ENCODE measurements around the gene ROR2. TPM values are rescaled to one million over a fixed set of nuclear protein-coding genes. Genes with fewer than 3 reads are reported as not detected.

Gene ROR2
- total RNA-seq, 1 donor from 2014 or later: 0.74 TPM

- Histone ChIP-seq H3K4me3 (no peak overlapping the region), H3K27me3 (ENCODE audit: low read depth) (peaks cover 16% of the 10 kb centered on the region), H3K9me3 (replicated peaks) (peaks cover 23% of the 10 kb centered on the region), H3K36me3 (no peaks in the 10 kb centered on the region), H3K4me1 (no peaks in the 10 kb centered on the region), H3K27ac (replicated peaks) (no peak overlapping the region)
- intact Hi-C loops (cut with micrococcal nuclease): no loop called here
- TF ChIP-seq CTCF (IDR thresholded peaks at IDR 0.05; ENCODE audit: borderline replicate concordance): no peak
- no peak for DNase-seq
Measured at GRCh38 chr9:91760906-91761305, 189.1 kb downstream of the ROR2 start.

- DNase-seq: no peak
- TF ChIP-seq CTCF (IDR thresholded peaks at IDR 0.05; ENCODE audit: borderline replicate concordance): peak; percentile 36
- intact Hi-C loops (cut with micrococcal nuclease): no loop called here
Measured at GRCh38 chr9:91758491-91758981, 191.5 kb downstream of the ROR2 start.

GRCh38 chr9:91757782-91758181, 192.2 kb downstream of the ROR2 start:
- H3K9me3 ChIP-seq (replicated peaks): peaks cover 10% of the 10 kb centered on the region
- H3K36me3 ChIP-seq: no peaks in the 10 kb centered on the region
- no peak for TF ChIP-seq CTCF (IDR thresholded peaks at IDR 0.05; ENCODE audit: borderline replicate concordance)
- H3K4me3 ChIP-seq: no peak overlapping the region
- H3K27ac ChIP-seq (replicated peaks): no peak overlapping the region
- no peaks in the 10 kb centered on the region for H3K4me1 ChIP-seq
- intact Hi-C loops (cut with micrococcal nuclease): no loop called here
- DNase-seq: no peak
- H3K27me3 ChIP-seq (ENCODE audit: low read depth): peaks cover 10% of the 10 kb centered on the region

More at GRCh38 chr9:91758491-91758981, 191.5 kb downstream of the ROR2 start:
- no peak overlapping the region for H3K4me3 ChIP-seq
- peaks cover 10% of the 10 kb centered on the region for H3K27me3 ChIP-seq (ENCODE audit: low read depth)
- peaks cover 10% of the 10 kb centered on the region for H3K9me3 ChIP-seq (replicated peaks)
- H3K36me3 ChIP-seq: no peaks in the 10 kb centered on the region
- no peak overlapping the region for H3K27ac ChIP-seq (replicated peaks)
- no peaks in the 10 kb centered on the region for H3K4me1 ChIP-seq

GRCh38 chr9:91756510-91756780, 193.6 kb downstream of the ROR2 start:
- H3K27ac ChIP-seq (replicated peaks): no peak overlapping the region
- no peak for TF ChIP-seq CTCF (IDR thresholded peaks at IDR 0.05; ENCODE audit: borderline replicate concordance)
- no peaks in the 10 kb centered on the region for H3K36me3 ChIP-seq
- no peak for DNase-seq
- peaks cover 5% of the 10 kb centered on the region for H3K9me3 ChIP-seq (replicated peaks)
- H3K27me3 ChIP-seq (ENCODE audit: low read depth): peaks cover 10% of the 10 kb centered on the region
- no peaks in the 10 kb centered on the region for H3K4me1 ChIP-seq
- intact Hi-C loops (cut with micrococcal nuclease): no loop called here
- no peak overlapping the region for H3K4me3 ChIP-seq

GRCh38 chr9:91755761-91756509, 194.1 kb downstream of the ROR2 start:
- peaks cover 5% of the 10 kb centered on the region for H3K9me3 ChIP-seq (replicated peaks)
- no peak overlapping the region for H3K4me3 ChIP-seq
- TF ChIP-seq CTCF (IDR thresholded peaks at IDR 0.05; ENCODE audit: borderline replicate concordance): no peak
- H3K36me3 ChIP-seq: no peaks in the 10 kb centered on the region
- intact Hi-C loops (cut with micrococcal nuclease): no loop called here
- DNase-seq: no peak
- no peaks in the 10 kb centered on the region for H3K4me1 ChIP-seq
- peaks cover 10% of the 10 kb centered on the region for H3K27me3 ChIP-seq (ENCODE audit: low read depth)
- H3K27ac ChIP-seq (replicated peaks): no peak overlapping the region

All from left ventricle myocardium inferior (tissue), 1 donor.